BJ (cell line): ENCODE measurements around the gene PA2G4. TPM values are rescaled to one million over a fixed set of nuclear protein-coding genes. Genes with fewer than 3 reads are reported as not detected.
A peak's percentile ranks its signal among the peaks of the same experiment; 100 is the strongest.

Experiments used
- CTCF ChIA-PET: fragments of 350-600 bp; formaldehyde crosslinking; extraction: SDS; loops from one replicate; lab custom pipeline; 2021; ENCODE audit warnings: antibody characterized with exemption, inconsistent platforms; lab: Yijun Ruan, JAX
- POLR2A ChIA-PET: fragments of 300-600 bp; sonication (Branson Sonifier 250); formaldehyde crosslinking; extraction: SDS; loops from one replicate; lab custom pipeline; 2021; ENCODE audit warnings: antibody characterized with exemption; lab: Charles Lee
- DNase-seq: peaks from one replicate; pipeline ENCODE4 v3.0.0-alpha.2; 2011; ENCODE audit warnings: low read depth
- H3K27me3 ChIP-seq: 2 replicates; pipeline ENCODE4 v1.6.0; 2011; ENCODE audit warnings: low read length; ENCODE audit not compliant: control insufficient read depth, insufficient read depth
- H3K36me3 ChIP-seq: 2 replicates; pipeline ENCODE4 v1.5.1; 2011; ENCODE audit warnings: low read length; ENCODE audit not compliant: control insufficient read depth, insufficient read depth
- H3K4me3 ChIP-seq: 2 replicates; pipeline ENCODE4 v1.5.1; 2011; ENCODE audit warnings: low read depth, mild to moderate bottlenecking, control low read depth, low read length
- CTCF ChIP-seq: IDR thresholded peaks from 2 replicates; pipeline ENCODE4 v1.5.1; 2011; ENCODE audit warnings: low read depth, mild to moderate bottlenecking, control low read depth, inconsistent platforms, low read length, moderate library complexity; ENCODE audit not compliant: insufficient read depth
- polyA plus RNA-seq: library from polyadenylated mRNA; depleted of rRNA; stranded (reverse); fragments of >200 nt; gene quantifications from 2 replicates; pipeline ENCODE4 v1.2.3, GENCODE V29; 2011

PA2G4 gene
- polyA plus RNA-seq, 1 experiment: 134 TPM

GRCh38 chr12:56103823-56104108 is 593 bp upstream of the PA2G4 start:
- DNase-seq: no peak
- Histone ChIP-seq H3K27me3 (no peaks in the 10 kb centered on the region), H3K36me3 (peaks cover 3% of the 10 kb centered on the region; the same call in 1 of the 2 replicates), H3K4me3 (peak overlapping the region; percentile 94)
- ChIA-PET CTCF (interaction anchor here (0.6 to 3.1 kb wide), 10 partner anchors 13 to 397 kb away, joined by 3 to 20 read pairs (median 3); partner anchors contain the start of genes ERBB3, SUOX and ZC3H10), POLR2A (interaction anchor here (0.8 to 1.8 kb wide), 5 partner anchors 12 to 25 kb away, joined by 3 to 13 read pairs (median 5); partner anchors contain the start of genes ERBB3, ESYT1, RPL41 and ZC3H10)
- TF ChIP-seq CTCF: no peak

- ChIA-PET POLR2A (interaction anchor here (1.3 to 1.8 kb wide), 3 partner anchors 11 to 25 kb away, joined by 5 to 13 read pairs (median 7); partner anchors contain the start of genes ERBB3, RPL41 and ZC3H10), CTCF (interaction anchor here (0.7 to 3.1 kb wide), 10 partner anchors 11 to 367 kb away, joined by 3 to 20 read pairs (median 3); partner anchors contain the start of genes ERBB3, SUOX and ZC3H10)
- Histone ChIP-seq H3K36me3 (peaks cover 5% of the 10 kb centered on the region), H3K4me3 (peak overlapping the region; percentile 94), H3K27me3 (no peaks in the 10 kb centered on the region)
- no peak for DNase-seq
- TF ChIP-seq CTCF: 0 out of 2 replicates have a peak, but pooled peaks have one; percentile 15
Measured at GRCh38 chr12:56104815-56105608, 653 bp downstream of the PA2G4 start.

GRCh38 chr12:56105609-56105902 is 1.2 kb downstream of the PA2G4 start:
- ChIA-PET POLR2A (no interaction called here), CTCF (interaction anchor here (0.7 to 3.1 kb wide), 6 partner anchors 11 to 117 kb away, joined by 3 to 20 read pairs (median 8); partner anchors contain the start of genes ERBB3 and ZC3H10)
- Histone ChIP-seq H3K36me3 (peaks cover 8% of the 10 kb centered on the region), H3K27me3 (no peaks in the 10 kb centered on the region), H3K4me3 (peak overlapping the region; percentile 94)
- TF ChIP-seq CTCF: no peak
- no peak for DNase-seq

GRCh38 chr12:56107242-56107641 is 2.9 kb downstream of the PA2G4 start:
- ChIA-PET CTCF (interaction anchor here (0.6 to 1.6 kb wide), 6 partner anchors 8 to 151 kb away, joined by 3 to 4 read pairs (median 4); partner anchors contain the start of genes ANKRD52 and SMARCC2), POLR2A (no interaction called here)
- no peaks in the 10 kb centered on the region for H3K27me3 ChIP-seq
- peaks cover 12% of the 10 kb centered on the region for H3K36me3 ChIP-seq
- no peak overlapping the region for H3K4me3 ChIP-seq
- DNase-seq: no peak
- TF ChIP-seq CTCF: no peak

GRCh38 chr12:56110571-56110970 is 6.2 kb downstream of the PA2G4 start:
- no peak for DNase-seq
- Histone ChIP-seq H3K27me3 (no peaks in the 10 kb centered on the region), H3K36me3 (peaks cover 17% of the 10 kb centered on the region), H3K4me3 (no peak overlapping the region)
- ChIA-PET CTCF (no interaction called here), POLR2A (no interaction called here)
- TF ChIP-seq CTCF: no peak
